Astrocyte of the spinal cord (primary cell): ENCODE measurements around the gene GLTPD2.

Experiments used
- DNase-seq: peaks from one replicate; pipeline ENCODE4 v3.0.0; 2011; ENCODE audit warnings: low read depth, low spot score
- H3K4me3 ChIP-seq: 2 replicates; pipeline ENCODE4 v1.5.1; 2011; ENCODE audit warnings: low read depth, mild to moderate bottlenecking, low read length, moderate library complexity
- in situ Hi-C: cut with HindIII; loops from 2 replicates; pipeline ENCODE4 v1.10.0; 2017; ENCODE audit warnings: low sequenced_read_pairs
- TF ChIP-seq, protein P1 (sequence below): IDR thresholded peaks from 2 replicates; pipeline ENCODE4 v1.5.1; 2012; ENCODE audit warnings: low read depth, mild to moderate bottlenecking, low read length, inconsistent platforms

The GLTPD2 gene

DNA sequence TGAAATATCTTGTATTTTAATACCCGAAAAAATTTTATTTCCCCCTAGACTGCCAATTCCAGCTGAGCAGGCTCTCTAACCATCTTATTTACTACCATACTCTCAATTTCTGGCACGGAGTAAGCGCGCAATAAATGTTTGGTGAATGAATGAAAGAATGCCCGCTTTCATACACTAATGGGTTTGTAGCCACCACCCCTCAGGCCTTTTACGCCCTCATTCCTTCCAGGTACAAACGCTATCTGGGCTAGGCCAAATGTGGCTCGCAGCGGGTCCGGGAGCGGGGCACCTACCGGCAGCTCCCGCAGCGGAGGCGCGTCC lies 17.7 kb downstream of the GLTPD2 start:
- DNase-seq = no peak
- TF ChIP-seq, protein P1, sequence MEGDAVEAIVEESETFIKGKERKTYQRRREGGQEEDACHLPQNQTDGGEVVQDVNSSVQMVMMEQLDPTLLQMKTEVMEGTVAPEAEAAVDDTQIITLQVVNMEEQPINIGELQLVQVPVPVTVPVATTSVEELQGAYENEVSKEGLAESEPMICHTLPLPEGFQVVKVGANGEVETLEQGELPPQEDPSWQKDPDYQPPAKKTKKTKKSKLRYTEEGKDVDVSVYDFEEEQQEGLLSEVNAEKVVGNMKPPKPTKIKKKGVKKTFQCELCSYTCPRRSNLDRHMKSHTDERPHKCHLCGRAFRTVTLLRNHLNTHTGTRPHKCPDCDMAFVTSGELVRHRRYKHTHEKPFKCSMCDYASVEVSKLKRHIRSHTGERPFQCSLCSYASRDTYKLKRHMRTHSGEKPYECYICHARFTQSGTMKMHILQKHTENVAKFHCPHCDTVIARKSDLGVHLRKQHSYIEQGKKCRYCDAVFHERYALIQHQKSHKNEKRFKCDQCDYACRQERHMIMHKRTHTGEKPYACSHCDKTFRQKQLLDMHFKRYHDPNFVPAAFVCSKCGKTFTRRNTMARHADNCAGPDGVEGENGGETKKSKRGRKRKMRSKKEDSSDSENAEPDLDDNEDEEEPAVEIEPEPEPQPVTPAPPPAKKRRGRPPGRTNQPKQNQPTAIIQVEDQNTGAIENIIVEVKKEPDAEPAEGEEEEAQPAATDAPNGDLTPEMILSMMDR = no peak
- peak overlapping the region; percentile 55 for H3K4me3 ChIP-seq
- in situ Hi-C loops = no loop called here

DNA sequence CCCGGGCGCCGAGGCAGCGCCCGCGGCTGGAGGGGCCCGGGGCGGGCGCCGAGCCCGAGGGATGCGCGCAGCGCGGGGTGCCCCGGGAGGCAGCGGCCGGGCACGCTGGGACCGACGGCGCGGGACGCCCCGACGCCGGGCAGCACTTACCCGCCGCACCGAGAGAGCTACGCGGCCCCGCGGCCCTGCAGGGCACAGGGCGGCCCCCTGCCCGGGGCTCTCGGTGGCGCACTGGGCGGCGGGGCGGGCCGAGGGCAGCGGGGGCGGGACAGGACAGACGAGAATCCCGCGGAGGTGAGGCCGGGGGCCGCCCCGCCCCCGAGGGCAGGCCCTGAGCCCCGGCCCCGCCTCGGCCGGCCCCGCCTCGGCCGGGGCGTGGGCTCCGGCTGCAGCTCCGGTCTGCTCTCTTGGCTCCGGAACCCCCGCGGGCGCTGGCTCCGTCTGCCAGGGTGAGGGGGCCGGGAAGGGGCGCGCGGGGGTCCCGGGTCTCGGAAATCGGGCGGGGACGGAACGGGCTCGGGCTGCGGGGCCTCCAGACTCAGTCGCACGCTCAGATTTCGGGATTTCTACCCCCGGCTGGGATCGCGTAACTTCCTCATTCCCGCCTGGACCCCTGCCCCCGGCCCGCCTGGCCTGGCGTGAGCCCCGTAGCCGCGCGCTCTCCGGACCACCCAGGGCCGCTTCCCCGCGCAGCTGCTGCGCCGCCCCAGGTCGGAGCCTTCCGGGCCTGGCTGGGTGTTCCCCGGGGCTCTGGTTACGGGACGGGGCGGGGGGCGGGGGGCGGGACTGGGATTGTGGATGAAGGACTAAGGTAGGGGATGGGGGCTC lies 18.2 kb downstream of the GLTPD2 start, which contains the start of gene PLD2:
PLD2 (plus strand) TSS at position 376 of the 828 bp plus-strand sequence. CDS start 621 bp downstream, outside the sequence.
- peak; percentile 65 for DNase-seq
- H3K4me3 ChIP-seq = peak within 1 kb of the TSS; percentile 65
- TF ChIP-seq, protein P1 = no peak
- in situ Hi-C loops = no loop called here

DNA sequence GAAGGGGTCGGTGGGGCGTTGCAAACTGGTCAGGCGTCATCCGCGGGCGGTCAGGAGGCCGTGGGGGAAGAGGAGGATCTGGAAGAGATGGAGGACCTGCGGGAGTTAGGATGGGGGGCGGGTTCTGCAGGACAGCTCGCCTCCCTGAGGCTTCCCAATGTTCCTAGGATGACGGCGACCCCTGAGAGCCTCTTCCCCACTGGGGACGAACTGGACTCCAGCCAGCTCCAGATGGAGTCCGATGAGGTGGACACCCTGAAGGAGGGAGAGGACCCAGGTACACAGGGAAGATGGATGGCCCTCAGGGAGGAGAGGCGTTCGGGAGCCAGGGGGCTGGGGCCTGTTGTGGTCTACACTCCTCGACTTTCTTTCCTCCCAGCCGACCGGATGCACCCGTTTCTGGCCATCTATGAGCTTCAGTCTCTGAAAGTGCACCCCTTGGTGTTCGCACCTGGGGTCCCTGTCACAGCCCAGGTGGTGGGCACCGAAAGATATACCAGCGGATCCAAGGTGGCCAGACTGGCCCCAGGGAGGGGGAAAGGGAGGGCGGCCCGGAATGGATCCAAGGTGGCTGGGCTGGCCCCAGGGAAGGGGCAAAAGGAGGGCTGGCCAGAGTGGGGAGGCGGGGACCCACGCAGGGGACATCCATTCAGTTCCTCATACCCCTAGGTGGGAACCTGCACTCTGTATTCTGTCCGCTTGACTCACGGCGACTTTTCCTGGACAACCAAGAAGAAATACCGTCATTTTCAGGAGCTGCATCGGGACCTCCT lies 19.0 kb downstream of the GLTPD2 start:
- TF ChIP-seq, protein P1 = no peak
- peak overlapping the region; percentile 65 for H3K4me3 ChIP-seq
- no peak for DNase-seq
- in situ Hi-C loops = no loop called here

DNA sequence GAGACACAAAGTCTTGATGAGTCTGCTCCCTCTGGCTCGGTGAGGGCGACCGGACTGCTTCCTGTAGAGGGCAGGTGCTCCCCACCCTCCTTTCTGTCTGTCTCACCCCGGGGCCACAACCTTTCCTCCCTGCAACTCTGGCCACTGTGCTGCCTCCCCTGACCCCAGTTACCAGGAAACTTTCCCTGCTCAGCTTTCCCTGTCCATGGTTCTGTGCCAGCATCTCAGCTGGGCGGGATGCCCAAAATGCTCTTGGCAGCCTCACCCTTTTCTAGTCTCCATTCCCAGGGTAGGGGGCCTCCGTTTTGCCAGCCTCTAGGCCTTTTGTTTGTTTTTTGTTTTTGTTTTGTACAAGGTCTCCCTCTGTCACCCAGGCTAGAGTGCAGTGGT lies 19.6 kb downstream of the GLTPD2 start:
- TF ChIP-seq, protein P1 = no peak
- DNase-seq = no peak
- no peak overlapping the region for H3K4me3 ChIP-seq
- in situ Hi-C loops = no loop called here

DNA sequence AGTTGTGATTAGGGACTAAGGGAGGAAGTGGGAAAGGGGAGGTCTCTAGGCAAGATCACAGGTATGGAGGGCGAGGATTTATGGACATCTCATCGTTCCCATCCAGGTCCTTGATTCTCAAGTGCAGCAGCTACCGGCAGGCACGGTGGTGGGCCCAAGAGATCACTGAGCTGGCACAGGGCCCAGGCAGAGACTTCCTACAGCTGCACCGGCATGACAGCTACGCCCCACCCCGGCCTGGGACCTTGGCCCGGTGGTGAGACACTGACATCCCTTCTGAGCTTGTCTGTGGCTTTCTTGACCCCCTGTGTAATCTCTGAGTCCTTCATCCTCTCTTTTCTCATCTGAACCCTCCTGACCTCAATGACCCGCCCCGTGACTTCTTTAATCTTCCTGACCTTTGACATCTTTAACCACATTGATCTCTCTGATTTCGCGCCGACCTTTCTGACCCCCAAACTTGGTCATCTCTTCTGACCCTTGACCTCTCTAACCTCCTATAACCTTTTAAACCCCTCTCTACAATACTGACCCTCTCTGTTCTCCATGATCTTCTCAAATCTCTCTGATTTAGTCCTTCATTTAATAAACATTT lies 22.0 kb downstream of the GLTPD2 start:
- in situ Hi-C loops = no loop called here
- TF ChIP-seq, protein P1 = no peak
- H3K4me3 ChIP-seq = no peak overlapping the region
- no peak for DNase-seq

DNA sequence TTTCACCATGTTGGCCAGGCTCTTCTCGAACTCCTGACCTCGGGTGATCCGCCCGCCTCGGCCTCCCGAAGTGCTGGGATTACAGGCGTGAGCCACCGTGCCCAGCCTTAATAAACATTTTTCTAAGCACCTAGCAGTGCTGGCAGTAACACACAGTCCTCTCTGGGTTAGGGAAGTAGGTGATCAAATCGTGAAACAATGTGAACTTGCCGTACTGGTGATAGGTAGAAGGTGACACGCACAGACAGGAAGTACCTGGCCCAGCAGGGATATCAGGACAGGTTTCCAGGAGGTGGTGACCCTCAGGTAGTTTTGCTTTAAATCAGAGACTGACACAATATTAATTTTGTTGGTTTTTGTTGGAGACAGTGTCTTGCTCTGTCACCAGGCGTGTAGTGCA lies 22.7 kb downstream of the GLTPD2 start:
- TF ChIP-seq, protein P1 = no peak
- in situ Hi-C loops = no loop called here
- DNase-seq = no peak
- no peak overlapping the region for H3K4me3 ChIP-seq
